NCI-H2227 treated with DMSO at 0.1 percent for 48 hours (cell line): ENCODE measurements around the gene KLRB1.
"Not testable (repeated sequence)": the region's sequence is repeated elsewhere in the genome, so short reads cannot be mapped to it uniquely, and the experiment has no call there.

Experiments used
- DNase-seq: peaks from one replicate; lab custom pipeline; 2025; lab: John Stamatoyannopoulos, UW

The KLRB1 gene

GRCh38 chr12:9607716-9608115 lies at the start of gene KLRB1:
Gene KLRB1, minus strand, starts transcription at chr12:9607916. Its CDS starts 77 bp downstream, at chr12:9607839.
- no peak for DNase-seq

GRCh38 chr12:9651265-9651729 lies 43.6 kb upstream of the KLRB1 start:
- DNase-seq = no peak

DNA sequence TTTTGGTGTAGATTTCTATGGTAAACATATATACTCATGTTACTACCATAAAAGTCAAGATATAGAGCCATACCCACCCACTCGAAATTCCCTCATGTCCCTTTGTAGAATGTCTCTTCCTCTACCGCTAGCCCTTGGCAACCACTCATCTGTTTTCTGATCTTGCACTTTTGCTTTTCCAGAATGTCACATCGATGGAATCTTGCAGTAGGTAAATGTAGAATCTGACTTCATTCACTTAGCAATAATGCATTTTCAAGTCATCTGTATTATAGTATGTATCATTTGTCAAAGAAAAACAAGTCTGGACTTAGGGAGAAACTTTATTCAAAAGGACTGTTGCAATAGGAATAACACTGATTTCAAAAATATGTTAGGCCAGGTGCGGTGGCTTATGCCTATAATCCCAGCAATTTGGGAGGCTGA lies 42.4 kb upstream of the KLRB1 start:
- DNase-seq = no peak

DNA sequence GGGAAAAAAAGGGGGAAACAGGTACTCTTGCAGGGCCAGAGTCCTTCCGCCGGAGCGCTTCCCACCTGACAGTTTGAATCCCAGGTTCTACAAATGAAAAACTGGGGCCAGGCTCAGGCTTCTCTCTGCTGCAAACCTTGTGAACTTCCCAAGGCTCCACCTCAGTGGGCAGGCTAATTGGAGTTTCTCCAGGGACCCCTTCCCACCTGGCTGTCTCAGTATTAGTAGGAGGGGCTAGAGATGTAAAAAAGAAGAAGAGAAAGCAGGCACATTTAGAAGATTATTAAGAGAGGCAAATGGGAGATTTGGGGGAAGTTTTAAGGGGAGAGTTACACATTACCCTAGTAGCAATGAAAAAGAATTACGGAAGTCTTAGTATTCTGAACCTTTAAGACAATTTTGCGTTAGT lies 41.8 kb upstream of the KLRB1 start:
- DNase-seq = no peak

DNA sequence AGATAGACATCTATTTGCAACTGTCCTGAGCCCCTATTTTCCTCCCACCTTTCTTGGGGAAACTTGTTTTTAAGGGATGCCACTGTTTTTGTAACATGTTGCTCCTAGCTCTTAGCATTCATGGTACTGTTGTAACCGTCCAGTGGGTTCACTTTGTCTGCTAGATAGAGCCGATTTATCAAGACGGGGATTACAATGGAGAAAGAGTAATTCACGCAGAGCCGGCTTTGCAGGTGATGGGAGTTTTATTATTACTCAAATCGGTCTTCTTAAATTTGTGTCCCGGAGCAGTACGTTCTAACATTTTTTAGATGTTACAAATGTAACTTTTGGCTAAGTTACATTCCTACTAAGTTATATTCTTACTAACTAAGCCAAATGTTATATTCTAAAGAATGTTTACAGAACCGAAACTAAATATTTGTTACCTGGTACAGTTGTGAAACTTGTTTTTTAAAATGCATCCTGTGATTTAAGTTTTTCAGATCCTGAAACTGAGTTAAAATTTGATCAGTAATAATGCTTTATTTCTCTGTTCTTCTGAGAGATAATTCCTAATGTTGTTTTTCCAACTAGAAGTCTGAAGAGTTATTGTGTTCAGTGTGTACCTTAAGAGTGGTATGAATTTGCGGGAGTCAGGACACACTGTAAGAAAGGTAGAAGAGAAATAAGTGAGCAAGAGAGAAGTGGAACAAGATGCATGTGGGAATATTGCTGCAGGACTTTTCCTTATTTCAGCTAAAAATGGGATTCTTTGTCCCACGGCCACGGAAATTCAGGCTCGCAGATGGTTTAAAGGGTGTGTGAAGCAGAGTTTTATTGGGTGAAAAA lies 41.2 kb upstream of the KLRB1 start:
- DNase-seq = peak; percentile 19

- DNase-seq = peak; percentile 76
Observed at GRCh38 chr12:9647825-9648700, 40.3 kb upstream of the KLRB1 start.

GRCh38 chr12:9646794-9647781 lies 39.4 kb upstream of the KLRB1 start:
- no peak for DNase-seq

DNA sequence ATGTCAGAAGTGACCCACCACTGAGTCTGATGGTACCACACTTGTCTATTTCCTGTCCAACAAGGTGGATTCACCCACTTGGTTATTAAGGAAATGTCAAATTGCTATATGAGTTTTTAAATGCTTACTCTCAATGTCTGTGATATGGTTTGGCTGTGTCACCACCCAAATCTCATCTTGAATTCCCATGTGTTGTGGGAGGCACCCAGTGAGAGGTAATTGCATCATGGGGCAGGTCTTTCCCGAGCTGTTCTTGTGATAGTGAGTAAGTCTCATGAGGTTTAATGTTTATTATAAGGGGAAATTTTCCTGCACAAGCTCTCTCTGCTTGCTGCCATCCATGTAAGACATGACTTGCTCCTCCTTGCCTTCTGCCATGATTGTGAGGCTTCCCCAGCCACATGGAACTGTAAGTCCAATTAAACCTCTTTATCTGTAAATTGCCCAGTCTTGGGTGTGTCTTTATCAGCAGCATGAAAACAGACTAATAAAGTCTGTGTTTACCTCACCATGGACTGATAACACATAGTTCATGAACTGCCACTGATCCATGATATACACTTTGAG lies 37.4 kb upstream of the KLRB1 start:
- DNase-seq = not testable (repeated sequence)

- DNase-seq = no peak
Observed at GRCh38 chr12:9643266-9643660, 35.5 kb upstream of the KLRB1 start.

GRCh38 chr12:9642606-9643265 lies 35.0 kb upstream of the KLRB1 start:
- no peak for DNase-seq

GRCh38 chr12:9640024-9640423 lies 32.3 kb upstream of the KLRB1 start:
- DNase-seq = no peak

DNA sequence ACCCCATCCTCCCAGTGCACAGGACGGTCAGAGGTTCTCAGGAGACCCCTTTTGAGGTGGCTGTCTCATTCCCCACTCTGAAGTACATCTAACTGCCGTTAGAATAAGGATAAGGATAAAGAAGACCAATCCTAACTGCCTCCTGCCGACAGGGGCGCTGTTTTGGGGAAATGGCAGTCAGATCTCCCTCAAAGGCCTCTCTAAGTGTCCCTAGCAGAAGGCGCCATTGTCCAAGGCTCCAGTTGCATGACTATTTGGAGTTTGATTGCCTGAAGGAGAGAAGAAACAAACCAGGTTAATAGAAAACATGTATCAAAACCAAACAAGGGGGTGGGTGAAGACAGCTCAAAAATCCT lies 29.1 kb upstream of the KLRB1 start:
- DNase-seq = no peak

DNA sequence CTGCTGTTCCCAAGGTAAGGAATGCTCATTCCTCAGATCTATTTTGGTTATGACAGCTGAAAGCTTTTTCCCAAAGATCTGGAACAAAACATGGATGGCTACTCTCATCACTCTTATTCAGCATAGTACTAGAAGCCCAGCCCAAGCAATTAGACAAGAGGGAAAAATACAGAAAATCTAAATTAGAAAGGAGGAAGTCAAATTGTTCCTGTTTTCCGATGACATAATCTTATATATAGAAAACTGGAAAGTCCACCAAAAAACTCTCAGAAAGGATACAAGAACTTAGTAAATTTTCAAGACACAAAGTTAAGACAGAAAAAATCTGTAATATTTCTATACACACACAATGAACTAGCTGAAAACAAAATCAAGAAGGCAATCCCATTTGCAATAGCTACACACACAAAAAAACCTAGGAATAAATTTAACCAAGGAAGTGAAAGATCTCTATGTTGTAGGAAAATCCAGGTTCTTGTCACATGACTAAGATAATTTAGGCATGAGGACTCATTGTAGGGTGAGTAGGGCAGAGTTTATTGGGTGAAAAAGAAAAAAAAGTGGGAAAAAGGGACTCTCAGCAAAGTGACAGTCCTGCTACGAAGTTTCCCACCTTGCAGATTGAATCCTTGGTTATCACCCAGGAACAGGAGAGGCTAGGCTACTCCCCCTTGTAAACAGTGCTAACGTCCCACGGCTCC lies 28.6 kb upstream of the KLRB1 start:
- no peak for DNase-seq

DNA sequence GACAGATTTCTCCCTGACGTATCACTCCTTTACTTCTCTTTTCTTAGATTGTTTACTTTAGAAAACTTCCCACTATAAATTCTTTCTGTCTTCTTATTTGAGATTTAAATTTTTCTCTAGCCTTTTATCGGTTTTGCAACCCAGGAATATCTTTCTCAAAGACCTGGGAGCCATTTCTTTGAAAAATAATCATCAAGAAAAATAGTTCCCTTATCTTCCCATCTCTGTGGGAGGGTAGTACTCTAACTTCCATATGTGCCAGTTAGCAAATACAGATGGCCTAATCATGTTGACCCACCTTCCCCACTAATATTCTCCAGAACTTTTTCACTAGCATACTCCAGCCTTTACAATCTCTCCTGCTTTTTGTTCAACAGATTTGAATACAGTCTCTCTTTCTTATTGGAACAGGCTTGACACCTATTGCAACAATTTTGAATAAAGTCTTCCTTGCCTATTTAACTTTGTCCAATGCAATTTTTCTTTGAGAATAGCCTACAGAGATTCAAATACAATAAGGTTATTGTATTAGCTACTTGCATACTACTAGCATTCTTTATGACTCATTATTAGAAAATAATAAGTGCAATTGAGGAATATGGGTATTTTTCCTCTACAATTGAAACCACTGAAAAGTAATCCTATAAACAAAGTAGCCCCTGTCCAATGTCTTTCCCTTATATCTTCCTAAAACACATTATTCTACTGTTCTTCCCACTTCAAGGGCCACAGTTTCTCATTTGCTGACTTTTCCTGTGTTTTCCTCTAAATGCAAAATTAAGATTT lies 27.4 kb upstream of the KLRB1 start:
- no peak for DNase-seq

DNA sequence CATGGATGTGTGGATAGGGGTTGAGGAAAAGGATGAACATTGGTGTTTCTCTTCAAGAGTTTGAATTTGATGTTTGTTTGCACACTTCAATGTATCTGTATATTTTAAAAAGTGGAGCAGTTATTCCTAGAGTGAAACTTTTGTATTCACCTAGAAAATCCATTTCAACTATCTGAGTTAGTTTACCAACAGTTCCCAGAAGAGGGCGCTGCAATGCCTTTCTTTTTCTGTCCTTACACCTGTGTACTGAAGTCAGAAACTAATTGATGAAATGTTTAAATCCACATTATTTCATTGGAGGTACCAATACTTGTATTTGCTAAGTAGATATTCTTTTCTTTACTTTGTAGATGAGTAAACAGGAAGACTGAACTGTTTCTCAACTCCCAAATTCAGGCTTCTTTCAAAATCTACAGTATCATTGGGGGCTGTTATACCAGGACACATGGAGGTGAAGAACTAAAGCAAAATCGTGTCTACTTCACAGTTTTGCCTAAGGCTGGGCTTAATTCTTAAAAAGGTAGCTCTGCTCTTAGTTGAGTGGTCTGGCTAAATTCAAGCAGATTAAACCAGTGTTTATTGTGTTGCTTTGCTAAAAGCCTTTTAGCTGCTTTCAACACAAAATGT lies 26.6 kb upstream of the KLRB1 start:
- peak; percentile 1 for DNase-seq

DNA sequence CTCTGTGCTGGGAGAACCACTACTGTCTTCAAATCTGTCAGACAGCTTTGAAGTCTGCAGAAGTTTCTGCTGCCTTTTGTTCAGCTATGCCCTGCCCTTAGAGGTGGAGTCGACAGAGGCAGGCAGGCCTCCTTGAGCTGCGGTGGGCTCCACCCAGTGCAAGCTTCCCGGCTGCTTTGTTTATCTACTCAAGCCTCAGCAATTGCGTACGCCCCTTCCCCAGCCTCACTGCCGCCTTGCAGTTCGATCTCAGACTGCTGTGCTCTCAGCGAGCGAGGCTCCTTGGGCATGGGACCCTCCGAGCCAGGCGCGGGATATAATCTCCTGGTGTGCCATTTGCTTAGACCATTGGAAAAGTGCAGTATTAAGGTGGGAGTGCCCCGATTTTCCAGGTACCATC lies 25.1 kb upstream of the KLRB1 start:
- no peak for DNase-seq

DNA sequence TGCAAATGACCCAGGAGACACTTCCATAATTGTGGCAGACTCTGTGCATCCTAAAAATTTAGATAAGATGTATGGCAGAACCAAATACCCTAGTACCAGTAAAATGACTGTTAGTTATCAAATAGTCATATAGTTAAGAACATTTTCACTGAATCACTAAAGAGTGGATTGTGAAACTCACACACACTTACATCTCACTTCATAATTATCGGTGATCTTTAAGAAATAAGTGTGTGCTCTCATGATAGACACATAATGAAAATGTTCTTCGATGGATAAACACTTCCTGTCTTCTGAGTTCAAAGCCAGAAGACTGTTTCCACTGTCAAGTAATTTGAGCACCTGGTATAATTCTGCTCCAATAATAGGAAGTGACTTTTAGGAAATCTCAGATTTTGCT lies 19.1 kb upstream of the KLRB1 start:
- DNase-seq = no peak

DNA sequence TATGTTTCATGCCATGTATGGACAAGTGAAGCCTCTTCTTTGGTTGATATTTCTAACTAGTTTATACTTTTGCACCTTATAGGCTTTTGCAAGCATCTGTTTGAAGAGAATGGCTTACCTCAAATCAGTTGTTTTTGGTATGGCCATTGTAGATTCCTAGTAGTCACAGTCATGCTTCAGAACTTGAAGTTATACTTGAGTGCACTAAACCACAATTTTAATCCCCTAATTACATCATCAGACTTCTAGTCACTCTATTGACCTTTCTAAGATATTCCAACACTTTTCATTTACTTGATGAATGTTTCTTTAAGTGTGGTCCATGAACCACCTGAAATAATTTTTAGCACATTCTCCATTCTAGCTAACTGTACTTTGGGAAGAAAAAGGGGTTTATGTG lies 18.6 kb upstream of the KLRB1 start:
- no peak for DNase-seq

- DNase-seq = no peak
Observed at GRCh38 chr12:9625019-9625418, 17.3 kb upstream of the KLRB1 start.
